Measurements from ENCODE around the gene FAM89B.

DNA sequence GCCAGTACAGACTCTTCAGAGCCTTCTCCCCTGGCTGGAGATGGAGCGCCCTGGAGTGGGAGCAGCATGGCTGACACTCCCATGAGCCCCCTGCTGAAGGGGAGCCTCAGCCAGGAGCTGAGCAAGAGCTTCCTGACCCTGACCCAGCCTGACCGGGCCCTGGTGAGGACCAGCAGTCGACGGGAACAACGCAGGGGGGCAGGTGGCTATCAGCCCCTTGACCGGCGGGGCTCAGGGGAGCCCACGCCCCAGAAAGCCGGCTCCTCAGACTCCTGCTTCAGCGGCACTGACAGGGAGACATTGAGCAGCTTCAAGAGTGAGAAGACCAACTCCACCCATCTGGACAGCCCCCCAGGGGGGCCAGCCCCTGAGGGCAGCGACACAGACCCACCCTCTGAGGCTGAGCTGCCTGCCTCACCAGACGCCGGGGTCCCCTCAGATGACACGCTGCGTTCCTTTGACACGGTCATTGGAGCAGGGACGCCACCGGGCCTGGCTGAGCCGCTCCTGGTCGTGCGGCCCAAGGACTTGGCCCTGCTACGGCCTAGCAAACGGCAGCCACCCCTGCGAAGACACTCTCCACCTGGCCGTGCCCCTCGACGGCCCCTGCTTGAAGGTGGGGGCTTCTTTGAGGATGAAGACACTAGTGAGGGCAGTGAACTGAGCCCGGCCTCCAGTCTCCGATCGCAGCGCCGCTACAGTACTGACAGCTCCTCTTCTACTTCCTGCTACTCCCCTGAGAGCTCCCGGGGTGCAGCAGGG, 45.8 kb downstream of the FAM89B start:
- TF ChIP-seq, protein P1, sequence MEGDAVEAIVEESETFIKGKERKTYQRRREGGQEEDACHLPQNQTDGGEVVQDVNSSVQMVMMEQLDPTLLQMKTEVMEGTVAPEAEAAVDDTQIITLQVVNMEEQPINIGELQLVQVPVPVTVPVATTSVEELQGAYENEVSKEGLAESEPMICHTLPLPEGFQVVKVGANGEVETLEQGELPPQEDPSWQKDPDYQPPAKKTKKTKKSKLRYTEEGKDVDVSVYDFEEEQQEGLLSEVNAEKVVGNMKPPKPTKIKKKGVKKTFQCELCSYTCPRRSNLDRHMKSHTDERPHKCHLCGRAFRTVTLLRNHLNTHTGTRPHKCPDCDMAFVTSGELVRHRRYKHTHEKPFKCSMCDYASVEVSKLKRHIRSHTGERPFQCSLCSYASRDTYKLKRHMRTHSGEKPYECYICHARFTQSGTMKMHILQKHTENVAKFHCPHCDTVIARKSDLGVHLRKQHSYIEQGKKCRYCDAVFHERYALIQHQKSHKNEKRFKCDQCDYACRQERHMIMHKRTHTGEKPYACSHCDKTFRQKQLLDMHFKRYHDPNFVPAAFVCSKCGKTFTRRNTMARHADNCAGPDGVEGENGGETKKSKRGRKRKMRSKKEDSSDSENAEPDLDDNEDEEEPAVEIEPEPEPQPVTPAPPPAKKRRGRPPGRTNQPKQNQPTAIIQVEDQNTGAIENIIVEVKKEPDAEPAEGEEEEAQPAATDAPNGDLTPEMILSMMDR (IDR thresholded peaks at IDR 0.05), result no peak
- TF ChIP-seq POLR2A (IDR thresholded peaks at IDR 0.05), result no peak
